Kidney tubule cell (primary cell): ENCODE measurements around the gene PDE2A.

Experiments used
- DNase-seq: peaks from one replicate; pipeline ENCODE4 v3.0.0-alpha.2; 2018; ENCODE audit warnings: low spot score

Gene PDE2A

GRCh38 chr11:72673943-72674828 is at the start of gene PDE2A:
Gene PDE2A, minus strand, starts transcription at chr11:72674422. Its CDS starts 215 bp downstream, at chr11:72674207.
- DNase-seq = no peak

DNA sequence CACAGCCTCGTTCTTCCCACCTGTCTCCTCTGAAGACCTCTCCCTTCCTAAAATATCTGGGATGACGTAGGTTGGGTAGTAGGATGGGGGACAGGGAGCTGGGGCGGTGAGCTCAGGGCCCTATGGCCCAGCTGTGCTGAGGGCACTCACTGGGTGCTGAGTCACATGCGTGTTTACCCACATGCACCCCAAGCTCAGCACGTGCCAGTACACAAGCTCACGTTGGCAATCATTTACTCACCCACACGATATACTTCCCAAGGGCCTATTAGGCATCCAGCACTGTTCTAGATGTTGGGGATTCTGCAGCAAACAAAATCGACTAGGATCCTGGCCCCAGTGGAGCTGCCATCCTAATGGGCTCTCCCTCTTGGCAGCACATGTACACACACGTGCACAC is 49.3 kb upstream of the PDE2A start:
- DNase-seq = peak; percentile 76

DNA sequence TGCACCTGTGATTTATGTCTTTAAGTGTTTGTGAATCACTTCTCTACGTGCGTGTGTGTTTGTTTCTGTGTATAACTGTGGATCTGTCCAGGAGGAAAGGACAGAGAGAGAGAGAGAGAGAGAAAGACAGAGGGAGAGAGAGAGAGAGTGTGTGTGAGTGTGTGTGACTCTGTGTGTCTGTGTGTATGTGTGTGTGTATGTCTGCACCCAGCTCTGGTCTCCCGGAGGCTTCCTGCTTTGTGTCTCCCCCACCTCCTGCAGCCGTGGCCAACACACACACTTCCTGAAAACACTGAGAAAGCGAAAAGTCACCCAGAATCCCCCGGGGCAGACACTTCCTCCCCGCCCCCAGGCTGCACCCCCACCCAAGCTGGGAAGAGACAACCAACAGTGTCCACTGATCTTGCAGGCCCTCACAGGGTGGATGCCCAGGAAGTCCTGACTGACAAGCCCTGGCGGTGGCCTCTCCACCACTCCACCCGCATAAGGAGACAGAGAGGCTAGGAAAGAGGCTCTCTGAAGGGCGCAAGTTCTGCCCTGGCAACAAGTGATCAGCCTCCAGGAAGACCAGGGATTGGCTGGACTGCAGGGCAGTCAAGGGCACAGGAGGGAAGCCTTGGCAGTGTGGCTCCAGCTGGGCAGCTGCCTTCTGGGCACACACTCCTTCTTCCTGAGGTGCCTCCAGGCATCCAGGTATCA is 48.0 kb upstream of the PDE2A start:
- DNase-seq = peak; percentile 94

- DNase-seq = no peak
Measured at GRCh38 chr11:72721689-72722049, 47.4 kb upstream of the PDE2A start.

DNA sequence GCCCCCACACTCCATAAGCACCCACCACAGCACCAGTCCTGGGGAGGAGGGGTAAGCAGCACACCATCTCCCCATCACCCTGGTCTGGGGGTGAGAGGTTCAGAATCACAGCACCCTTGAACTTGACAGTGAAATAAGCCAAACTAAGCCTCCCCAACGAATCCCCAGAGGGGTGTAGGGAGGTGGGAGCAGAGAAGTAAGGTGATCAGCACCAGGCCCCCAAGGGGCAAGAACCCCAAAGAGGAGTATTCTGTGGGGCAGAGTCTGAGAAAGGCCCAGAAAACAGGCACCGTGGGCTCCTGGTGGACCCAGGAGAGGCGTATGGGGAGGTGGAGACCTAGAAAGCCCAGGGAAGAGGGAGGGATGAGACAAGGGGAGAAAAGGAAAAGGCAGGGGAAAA is 47.1 kb upstream of the PDE2A start:
- no peak for DNase-seq

DNA sequence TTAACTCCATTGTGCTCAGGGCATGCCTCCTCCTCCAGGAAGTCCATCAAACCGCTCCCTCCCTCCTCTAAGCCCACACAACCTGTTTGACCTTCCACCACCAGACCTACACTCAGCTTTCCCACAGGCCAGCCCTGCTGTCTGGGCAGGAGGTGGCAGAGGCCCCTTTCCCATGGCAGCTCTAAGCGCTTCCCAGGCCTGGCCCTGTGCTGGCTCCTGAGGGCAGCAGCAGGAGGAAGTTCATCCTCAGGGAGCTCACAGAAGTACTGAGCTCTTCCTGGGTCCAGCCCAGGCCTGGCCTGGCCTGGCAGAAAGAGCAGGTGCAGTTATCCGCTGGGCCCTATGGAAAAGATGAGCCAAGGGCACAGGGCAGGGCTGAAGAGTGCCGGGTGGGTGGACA is 46.6 kb upstream of the PDE2A start:
- peak; percentile 30 for DNase-seq

- DNase-seq = no peak
Measured at GRCh38 chr11:72720047-72720446, 45.8 kb upstream of the PDE2A start.

DNA sequence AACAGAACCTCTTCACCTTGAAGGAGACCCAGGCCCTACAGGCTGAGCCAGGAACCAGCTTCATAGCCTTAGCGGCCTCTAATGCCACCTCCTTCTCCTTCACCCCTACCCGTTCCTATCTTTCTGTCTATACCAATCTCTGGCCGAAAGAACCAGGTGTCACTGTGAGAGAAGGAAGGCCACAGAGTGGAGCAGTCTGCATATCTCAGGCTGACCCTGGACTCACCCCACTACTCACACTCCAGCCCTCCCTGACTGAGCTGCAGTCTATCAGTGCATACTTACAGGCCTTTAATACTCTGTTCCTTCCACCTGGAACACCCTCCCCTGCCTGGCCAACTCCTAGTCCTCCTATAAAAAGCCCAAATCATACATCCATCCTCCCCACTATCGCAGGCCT is 45.3 kb upstream of the PDE2A start:
- DNase-seq = no peak

- DNase-seq = peak; percentile 62
Measured at GRCh38 chr11:72719144-72719543, 44.9 kb upstream of the PDE2A start.

DNA sequence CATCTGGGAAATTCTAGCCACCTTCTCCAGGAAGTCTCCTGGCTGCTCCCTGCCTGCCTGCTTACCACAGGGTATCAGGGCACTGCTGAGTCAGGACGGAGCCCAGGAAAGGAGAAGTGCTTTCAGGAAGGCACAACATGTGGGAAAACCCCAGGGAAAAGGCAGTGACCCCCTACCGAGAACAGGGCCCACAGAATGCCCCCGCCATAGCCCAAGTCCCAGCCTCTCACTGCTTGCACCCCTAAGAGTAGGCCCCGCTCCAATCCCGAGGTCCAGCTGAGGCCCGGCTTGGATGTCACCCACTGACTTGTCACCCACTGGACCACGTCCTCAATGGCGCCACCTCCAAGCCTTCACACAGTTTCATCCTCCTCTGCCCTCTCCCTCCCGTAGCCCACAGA is 43.9 kb upstream of the PDE2A start:
- DNase-seq = peak; percentile 73

GRCh38 chr11:72716788-72717435 is 42.7 kb upstream of the PDE2A start:
- no peak for DNase-seq

- no peak for DNase-seq
Measured at GRCh38 chr11:72716290-72716689, 42.1 kb upstream of the PDE2A start.

GRCh38 chr11:72712841-72713240 is 38.6 kb upstream of the PDE2A start:
- DNase-seq = no peak

GRCh38 chr11:72712168-72712751 is 38.0 kb upstream of the PDE2A start:
- no peak for DNase-seq

GRCh38 chr11:72711141-72711540 is 36.9 kb upstream of the PDE2A start:
- DNase-seq = no peak

DNA sequence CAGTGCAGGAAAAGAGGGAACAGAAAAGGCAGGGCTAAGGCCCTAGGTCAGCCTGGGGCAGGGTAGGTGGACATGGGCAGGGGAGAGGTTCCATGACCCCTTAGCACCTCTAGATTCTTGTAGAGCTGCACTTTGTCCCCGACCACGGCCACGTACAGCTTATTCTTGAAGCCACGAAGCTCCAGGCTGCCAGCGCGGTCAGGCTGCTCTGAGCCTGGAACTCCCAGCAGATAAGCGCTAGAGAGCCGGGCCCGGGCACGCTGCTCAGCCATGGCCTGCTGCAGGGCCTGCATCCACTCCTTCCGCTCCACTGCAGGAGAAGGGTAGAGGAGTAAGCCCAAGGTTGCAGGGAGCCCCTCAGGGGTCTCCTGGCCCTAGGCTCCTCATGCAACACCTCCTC is 36.1 kb upstream of the PDE2A start:
- no peak for DNase-seq

DNA sequence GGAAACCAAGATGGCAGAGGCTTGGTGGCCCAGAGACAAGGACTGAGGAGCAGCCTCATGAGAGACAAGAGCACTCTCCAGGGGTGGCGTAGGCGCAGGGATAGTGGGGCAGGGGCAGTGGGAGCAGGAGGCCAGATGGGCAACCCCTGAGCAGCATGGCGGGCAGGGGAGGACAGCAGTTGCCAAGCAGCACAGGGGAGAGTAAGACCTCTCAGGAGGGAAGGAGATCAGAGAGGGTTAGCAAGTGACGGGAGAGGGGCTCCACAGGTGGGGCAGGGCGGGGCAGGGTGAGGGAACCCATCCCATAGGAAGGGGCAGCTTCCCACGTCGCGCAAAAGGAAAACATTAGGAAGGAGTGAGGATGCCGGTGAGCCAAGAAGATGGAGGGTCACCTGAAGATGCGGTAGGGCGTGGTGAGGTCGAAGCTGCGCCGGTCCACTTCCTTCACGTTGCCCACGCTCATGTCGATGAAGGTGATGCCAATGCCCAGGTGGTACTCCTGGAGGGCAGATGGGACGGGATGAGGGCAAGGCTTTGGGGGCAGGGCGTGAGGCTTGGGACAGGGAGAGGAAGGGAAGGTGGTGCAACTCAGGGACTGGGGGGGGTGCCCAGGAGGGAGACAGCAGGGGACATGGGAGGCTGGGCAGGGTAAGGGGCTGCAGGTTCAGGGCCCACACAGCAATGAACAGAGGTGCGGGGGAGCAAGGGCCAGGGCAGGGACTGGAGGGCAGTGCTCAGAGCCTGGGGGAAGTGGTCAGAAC is 35.4 kb upstream of the PDE2A start:
- DNase-seq = no peak

DNA sequence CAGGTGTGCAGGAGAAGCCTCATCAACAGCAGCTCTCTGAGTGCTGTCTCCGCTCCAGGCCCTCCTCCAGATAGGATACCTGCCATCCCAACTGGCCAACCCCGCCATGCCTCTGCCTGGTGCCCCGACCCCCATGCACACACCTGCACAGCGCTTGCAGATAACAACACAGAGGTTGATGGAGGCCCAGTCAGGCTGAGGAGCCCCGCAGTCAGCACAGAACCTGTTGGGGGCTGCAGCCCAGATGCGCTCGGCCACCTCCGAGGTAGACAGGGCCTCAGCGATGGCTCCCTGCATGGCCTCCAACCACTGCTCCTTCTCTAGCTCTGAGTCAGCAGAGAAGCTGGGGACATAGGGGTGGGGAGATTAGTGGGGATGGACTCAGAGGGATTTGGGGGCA is 32.8 kb upstream of the PDE2A start:
- no peak for DNase-seq

DNA sequence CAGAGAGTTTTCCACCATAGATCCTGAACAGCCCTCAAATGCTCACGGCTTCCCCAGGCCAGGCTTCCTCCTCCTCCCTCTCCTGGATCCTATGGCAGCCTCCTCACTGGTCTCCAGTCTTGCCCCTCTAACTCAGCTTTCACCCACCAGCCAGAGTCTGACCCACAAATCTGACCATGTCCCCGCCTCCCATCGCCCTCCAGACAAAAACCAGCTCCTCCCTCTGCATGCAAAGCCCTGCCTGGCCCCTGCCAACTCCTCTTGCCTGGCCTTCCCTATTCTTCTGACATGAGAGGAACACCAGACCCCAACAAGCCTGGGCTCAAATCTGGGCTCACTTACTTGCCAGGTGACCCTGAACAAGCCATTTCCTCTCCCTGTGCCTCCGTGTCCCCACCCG is 32.4 kb upstream of the PDE2A start:
- DNase-seq = no peak

GRCh38 chr11:72705442-72706365 is 31.5 kb upstream of the PDE2A start:
- no peak for DNase-seq

DNA sequence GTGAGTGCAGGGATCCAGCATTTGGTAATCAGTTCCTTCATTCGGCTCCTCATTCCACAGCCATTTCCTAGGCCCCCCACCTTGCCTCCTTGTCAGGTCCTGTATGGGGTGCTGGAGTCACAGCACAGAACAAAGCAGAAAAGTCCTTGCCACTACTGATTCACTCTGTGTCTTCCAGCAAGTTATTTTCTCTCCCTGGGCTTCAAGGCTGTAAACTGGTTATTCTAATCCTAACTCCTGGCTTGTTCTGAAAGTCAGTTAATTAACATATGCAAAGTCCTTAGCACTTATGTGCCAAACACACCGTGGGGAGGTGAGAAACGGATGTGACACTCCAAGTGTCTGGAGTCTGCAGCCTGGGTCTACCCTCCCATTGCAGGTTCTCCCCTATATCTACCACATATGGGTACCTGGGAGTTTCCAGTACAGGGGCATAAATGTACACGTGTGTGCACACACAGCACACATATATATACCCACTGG is 30.6 kb upstream of the PDE2A start:
- no peak for DNase-seq
